IMR-90 (cell line): ENCODE data around the gene AMACR. TPM values are rescaled to one million over a fixed set of nuclear protein-coding genes. Genes with fewer than 3 reads are reported as not detected.
A peak's percentile ranks its signal among the peaks of the same experiment; 100 is the strongest.

Experiments
- ATAC-seq: fragments of 200-7000 bp; cut with Tn5 transposase; 2 replicates; pipeline ENCODE4 v1.9.1; 2020; ENCODE audit warnings: low read depth, mild to moderate bottlenecking, moderate library complexity
- BruUV-seq: library from RNA; stranded (reverse); fragments of 400-500 nt; replicated peaks from 2 replicates; lab custom pipeline; 2021; lab: Mats Ljungman, UMichigan
- CTCF ChIA-PET: fragments of 300-600 bp; formaldehyde crosslinking; extraction: SDS; loops from one replicate; lab custom pipeline; 2021; ENCODE audit warnings: antibody characterized with exemption; lab: Yijun Ruan, JAX
- POLR2A ChIA-PET: fragments of 300-600 bp; sonication (Branson Sonifier 250); formaldehyde crosslinking; loops from one replicate; lab custom pipeline; 2022; ENCODE audit warnings: antibody characterized with exemption; ENCODE audit not compliant: unreplicated experiment; lab: Charles Lee
- DNase-seq: peaks from one replicate; pipeline ENCODE4 v3.0.0; 2013
- H2AFZ ChIP-seq: replicated peaks from 2 replicates; pipeline ENCODE3; 2013; ENCODE audit warnings: low read length, mild to moderate bottlenecking; ENCODE audit not compliant: poor library complexity
- H2AK5ac ChIP-seq: 2 replicates; pipeline ENCODE4 v1.6.1; 2013; ENCODE audit warnings: low read depth, low read length, inconsistent platforms
- H2AK9ac ChIP-seq: replicated peaks from 2 replicates; pipeline ENCODE3; 2013; ENCODE audit warnings: mild to moderate bottlenecking, low read depth, low read length, moderate library complexity; ENCODE audit not compliant: poor library complexity
- H2BK120ac ChIP-seq: 2 replicates; pipeline ENCODE4 v1.6.1; 2013; ENCODE audit warnings: low read depth, low read length, inconsistent platforms
- H2BK15ac ChIP-seq: 3 replicates; pipeline ENCODE4 v1.6.1; 2013; ENCODE audit warnings: low read depth, low read length, inconsistent platforms
- H2BK20ac ChIP-seq: 2 replicates; pipeline ENCODE4 v1.6.1; 2013; ENCODE audit warnings: low read depth, mild to moderate bottlenecking, inconsistent platforms, low read length, moderate library complexity
- H2BK5ac ChIP-seq: 2 replicates; pipeline ENCODE4 v1.6.1; 2013; ENCODE audit warnings: mild to moderate bottlenecking, low read depth, low read length, inconsistent platforms; ENCODE audit not compliant: poor library complexity, severe bottlenecking
- H3K14ac ChIP-seq: replicated peaks from 2 replicates; pipeline ENCODE4 v1.6.1; 2013; ENCODE audit warnings: low read depth, low read length, inconsistent platforms
- H3K18ac ChIP-seq: 2 replicates; pipeline ENCODE4 v1.6.1; 2013; ENCODE audit warnings: low read depth, low read length, control low read depth
- H3K23ac ChIP-seq: 2 replicates; pipeline ENCODE4 v1.6.1; 2013; ENCODE audit warnings: low read depth, low read length, inconsistent platforms
- H3K27ac ChIP-seq: 2 replicates; pipeline ENCODE4 v1.5.1; 2013; ENCODE audit warnings: mild to moderate bottlenecking, control low read depth, low read length; ENCODE audit not compliant: insufficient read depth
- H3K27me3 ChIP-seq: 2 replicates; pipeline ENCODE4 v1.6.1; 2013; ENCODE audit warnings: low read length; ENCODE audit not compliant: control insufficient read depth, insufficient read depth
- H3K36me3 ChIP-seq: 2 replicates; pipeline ENCODE4 v1.6.1; 2013; ENCODE audit warnings: low read length, mixed read lengths; ENCODE audit not compliant: control insufficient read depth, insufficient read depth
- H3K4ac ChIP-seq: 2 replicates; pipeline ENCODE4 v1.6.1; 2013; ENCODE audit warnings: low read depth, low read length, inconsistent platforms
- H3K4me1 ChIP-seq: 2 replicates; pipeline ENCODE4 v1.6.1; 2013; ENCODE audit warnings: low read length, mixed read lengths; ENCODE audit not compliant: control insufficient read depth, insufficient read depth
- H3K4me2 ChIP-seq: 2 replicates; pipeline ENCODE4 v1.6.1; 2013; ENCODE audit warnings: low read depth, mild to moderate bottlenecking, control low read depth, low read length, moderate library complexity
- H3K4me3 ChIP-seq: 2 replicates; pipeline ENCODE4 v1.5.1; 2013; ENCODE audit warnings: low read depth, mild to moderate bottlenecking, control low read depth, low read length, moderate library complexity; ENCODE audit not compliant: insufficient read depth
- H3K56ac ChIP-seq: 2 replicates; pipeline ENCODE4 v1.6.1; 2013; ENCODE audit warnings: low read length, inconsistent platforms; ENCODE audit not compliant: insufficient read depth; ENCODE audit errors: extremely low read depth
- H3K79me1 ChIP-seq, 2 experiments: 2 replicates each; pipeline ENCODE4 v1.6.1; 2013; ENCODE audit warnings: low read length in 2 of 2, inconsistent platforms in 1 of 2, low read depth in 1 of 2
- H3K9ac ChIP-seq: 2 replicates; pipeline ENCODE4 v1.6.1; 2013; ENCODE audit warnings: low read depth, low read length, control low read depth
- H3K9me1 ChIP-seq: 2 replicates; pipeline ENCODE4 v1.6.1; 2013; ENCODE audit warnings: low read length, inconsistent platforms; ENCODE audit not compliant: insufficient read depth
- H3K9me3 ChIP-seq: 2 replicates; pipeline ENCODE4 v1.6.1; 2013; ENCODE audit warnings: low read length; ENCODE audit not compliant: control insufficient read depth, insufficient read depth
- H4K20me1 ChIP-seq: 2 replicates; pipeline ENCODE4 v1.6.1; 2013; ENCODE audit warnings: low read length, inconsistent platforms; ENCODE audit not compliant: insufficient read depth
- H4K5ac ChIP-seq: 2 replicates; pipeline ENCODE4 v1.6.1; 2013; ENCODE audit warnings: mild to moderate bottlenecking, low read depth, low read length, control low read depth
- H4K8ac ChIP-seq, 2 experiments: 2 replicates each; pipeline ENCODE4 v1.6.1; 2013; ENCODE audit warnings: low read depth in 2 of 2, low read length in 2 of 2, control low read depth in 1 of 2, inconsistent platforms in 1 of 2
- H4K91ac ChIP-seq: 2 replicates; pipeline ENCODE4 v1.6.1; 2013; ENCODE audit warnings: low read depth, low read length, inconsistent platforms; ENCODE audit not compliant: insufficient read depth
- CEBPB ChIP-seq: IDR thresholded peaks from 2 replicates; pipeline ENCODE4 v1.6.1; 2012; ENCODE audit warnings: low read depth, low read length, improper control_type of control experiment
- CHD1 ChIP-seq: IDR thresholded peaks from 2 replicates; pipeline ENCODE4 v1.6.1; 2012; ENCODE audit warnings: low read depth, low read length, improper control_type of control experiment
- MAFK ChIP-seq: IDR thresholded peaks from 2 replicates; pipeline ENCODE4 v1.6.1; 2012; ENCODE audit warnings: low read depth, low read length, improper control_type of control experiment
- MAZ ChIP-seq: IDR thresholded peaks from 2 replicates; pipeline ENCODE4 v1.6.1; 2012; ENCODE audit warnings: low read depth, mild to moderate bottlenecking, low read length, improper control_type of control experiment, moderate library complexity, borderline replicate concordance
- MXI1 ChIP-seq: IDR thresholded peaks from 2 replicates; pipeline ENCODE4 v1.6.1; 2012; ENCODE audit warnings: low read depth, mild to moderate bottlenecking, low read length, moderate library complexity, borderline replicate concordance
- NFE2L2 ChIP-seq: fragments of 150-350 bp; IDR thresholded peaks from 2 replicates; pipeline ENCODE4 v1.6.1; 2016; ENCODE audit warnings: low read depth, mild to moderate bottlenecking, low read length
- RAD21 ChIP-seq: IDR thresholded peaks from 2 replicates; pipeline ENCODE4 v1.6.1; 2012; ENCODE audit warnings: low read length, improper control_type of control experiment
- RFX5 ChIP-seq: IDR thresholded peaks from 2 replicates; pipeline ENCODE4 v1.8.0; 2012; ENCODE audit warnings: low read depth, mild to moderate bottlenecking, low read length, moderate library complexity
- WGBS, 2 experiments: methylation state at CpG; one replicate each; pipeline versions ENCODE4 v1.1.5 to v1.1.7; 2013; ENCODE audit warnings: missing lambda C conversion rate in 2 of 2; ENCODE audit not compliant: insufficient read length in 1 of 2; ENCODE audit errors: extremely low coverage in 2 of 2; 5-methylcytosine and 5-hydroxymethylcytosine counted together
- dilution Hi-C: fragments of 300-500 bp; cut with HindIII; formaldehyde crosslinking; loops from one replicate; pipeline ENCODE4 v1.14.3; 2018; ENCODE audit warnings: low sequenced_read_pairs; ENCODE audit not compliant: unreplicated experiment
- in situ Hi-C: fragments of 300-500 bp; cut with MboI; formaldehyde crosslinking; loops from 3 replicates; pipeline ENCODE4 v1.14.3; 2019; ENCODE audit warnings: low sequenced_read_pairs, inconsistent platforms, mixed read lengths
- intact Hi-C: fragments of 100-400 bp; cut with micrococcal nuclease; formaldehyde crosslinking; loops from 2 replicates; pipeline ENCODE4 v1.10.0; 2022
- polyA plus RNA-seq, 3 experiments: library from polyadenylated mRNA; depleted of rRNA; stranded (reverse); fragments of >200 nt; gene quantifications; 2 replicates each; pipeline ENCODE4 v1.2.3, GENCODE V29; 2012; ENCODE audit warnings: low replicate concordance in 1 of 3
- total RNA-seq: library from RNA; depleted of rRNA; stranded (reverse); fragments of >200 nt; gene quantifications from 2 replicates; pipeline ENCODE4 v1.2.3, GENCODE V29; 2012
- TF ChIP-seq, protein P1 (sequence below): conservative IDR thresholded peaks from 2 replicates; pipeline ENCODE4 v1.5.1; 2012; ENCODE audit warnings: mild to moderate bottlenecking, low read depth, low read length, improper control_type of control experiment
- TF ChIP-seq, protein P2 (sequence below): fragments of 150-350 bp; IDR thresholded peaks from 2 replicates; pipeline ENCODE4 v1.6.1; 2016; ENCODE audit warnings: low read depth, mild to moderate bottlenecking, low read length, moderate library complexity, borderline replicate concordance

AMACR gene
- total and polyA plus RNA-seq, 2 of the 4 experiments (the other 2 are of a cell fraction): 8.2 to 12.9 TPM

DNA sequence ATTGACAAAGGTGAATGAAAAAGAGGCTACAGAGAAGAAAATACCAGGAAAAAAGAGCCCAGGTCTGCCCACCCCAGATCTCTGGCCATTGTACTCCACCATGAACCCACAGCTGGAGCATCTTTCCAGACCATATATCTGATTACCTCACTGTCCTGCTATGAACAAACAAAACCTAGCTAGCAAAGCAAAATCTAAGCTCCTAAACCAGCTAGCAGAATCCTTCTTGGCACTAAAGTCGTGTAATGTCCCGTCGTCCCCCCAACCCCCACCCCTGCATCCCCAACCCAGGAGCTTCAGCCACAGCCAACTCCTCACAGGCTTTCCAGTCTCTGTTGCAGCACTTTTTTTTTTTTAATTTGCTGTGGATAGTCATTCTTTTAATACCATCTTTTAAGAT, 32.6 kb upstream of the AMACR start:
- Histone ChIP-seq H4K20me1 (no peaks in the 10 kb centered on the region), H4K5ac (no peak overlapping the region), H3K9me3 (no peaks in the 10 kb centered on the region), H3K9ac (no peak overlapping the region), H3K27ac (no peak overlapping the region), H3K56ac (no peak overlapping the region), H2AFZ (no peak overlapping the region), H3K23ac (no peak overlapping the region), H4K8ac (no peak overlapping the region), H2BK5ac (no peak overlapping the region), H3K4ac (no peak overlapping the region), H3K36me3 (no peaks in the 10 kb centered on the region), H2BK20ac (no peak overlapping the region), H4K91ac (no peak overlapping the region), H3K18ac (no peak overlapping the region), H2BK15ac (no peak overlapping the region), H3K4me2 (no peak overlapping the region), H2AK5ac (no peak overlapping the region), H3K9me1 (no peaks in the 10 kb centered on the region; the same call in 1 of the 2 replicates), H2BK120ac (no peak overlapping the region), H3K27me3 (no peaks in the 10 kb centered on the region), H2AK9ac (no peak overlapping the region), H3K14ac (no peak overlapping the region), H3K4me1 (no peaks in the 10 kb centered on the region; the same call in 1 of the 2 replicates), H3K4me3 (no peak overlapping the region), H3K79me1 (no peaks in the 10 kb centered on the region)
- BruUV-seq: no TSS peak
- peak; percentile 35 for DNase-seq
- intact Hi-C loops (no loop called here), dilution Hi-C loops (no loop called here), in situ Hi-C loops (no loop called here)
- no peak for TF ChIP-seq MAZ
- TF ChIP-seq, protein P1, sequence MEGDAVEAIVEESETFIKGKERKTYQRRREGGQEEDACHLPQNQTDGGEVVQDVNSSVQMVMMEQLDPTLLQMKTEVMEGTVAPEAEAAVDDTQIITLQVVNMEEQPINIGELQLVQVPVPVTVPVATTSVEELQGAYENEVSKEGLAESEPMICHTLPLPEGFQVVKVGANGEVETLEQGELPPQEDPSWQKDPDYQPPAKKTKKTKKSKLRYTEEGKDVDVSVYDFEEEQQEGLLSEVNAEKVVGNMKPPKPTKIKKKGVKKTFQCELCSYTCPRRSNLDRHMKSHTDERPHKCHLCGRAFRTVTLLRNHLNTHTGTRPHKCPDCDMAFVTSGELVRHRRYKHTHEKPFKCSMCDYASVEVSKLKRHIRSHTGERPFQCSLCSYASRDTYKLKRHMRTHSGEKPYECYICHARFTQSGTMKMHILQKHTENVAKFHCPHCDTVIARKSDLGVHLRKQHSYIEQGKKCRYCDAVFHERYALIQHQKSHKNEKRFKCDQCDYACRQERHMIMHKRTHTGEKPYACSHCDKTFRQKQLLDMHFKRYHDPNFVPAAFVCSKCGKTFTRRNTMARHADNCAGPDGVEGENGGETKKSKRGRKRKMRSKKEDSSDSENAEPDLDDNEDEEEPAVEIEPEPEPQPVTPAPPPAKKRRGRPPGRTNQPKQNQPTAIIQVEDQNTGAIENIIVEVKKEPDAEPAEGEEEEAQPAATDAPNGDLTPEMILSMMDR: no peak
- no peak for TF ChIP-seq NFE2L2
- no peak for TF ChIP-seq CEBPB
- no peak for TF ChIP-seq MAFK
- no peak for TF ChIP-seq CHD1
- TF ChIP-seq RAD21: no peak
- no peak for TF ChIP-seq RFX5
- TF ChIP-seq, protein P2, sequence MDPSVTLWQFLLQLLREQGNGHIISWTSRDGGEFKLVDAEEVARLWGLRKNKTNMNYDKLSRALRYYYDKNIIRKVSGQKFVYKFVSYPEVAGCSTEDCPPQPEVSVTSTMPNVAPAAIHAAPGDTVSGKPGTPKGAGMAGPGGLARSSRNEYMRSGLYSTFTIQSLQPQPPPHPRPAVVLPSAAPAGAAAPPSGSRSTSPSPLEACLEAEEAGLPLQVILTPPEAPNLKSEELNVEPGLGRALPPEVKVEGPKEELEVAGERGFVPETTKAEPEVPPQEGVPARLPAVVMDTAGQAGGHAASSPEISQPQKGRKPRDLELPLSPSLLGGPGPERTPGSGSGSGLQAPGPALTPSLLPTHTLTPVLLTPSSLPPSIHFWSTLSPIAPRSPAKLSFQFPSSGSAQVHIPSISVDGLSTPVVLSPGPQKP: no peak
- TF ChIP-seq MXI1: no peak
- no CpG with 5 or more reads among the region's 3 CpGs for WGBS, 2 experiments
- CTCF ChIA-PET: no interaction called here
- POLR2A ChIA-PET: no interaction called here
- ATAC-seq: peak; percentile 69
